Chondrocyte (in vitro differentiated cells): ENCODE results near the gene VPS39. TPM values are rescaled to one million over a fixed set of nuclear protein-coding genes. Genes with fewer than 3 reads are reported as not detected.

Source experiments
- DNase-seq: peaks from one replicate; pipeline ENCODE4 v3.0.0; 2021; ENCODE audit warnings: mixed read lengths, low spot score
- H3K27ac Mint-ChIP-seq: one replicate; pipeline ENCODE4 v1.8.0; 2021; ENCODE audit warnings: mild to moderate bottlenecking, moderate library complexity, mixed read lengths; ENCODE audit not compliant: unreplicated experiment
- H3K27me3 Mint-ChIP-seq: 2 replicates; pipeline ENCODE4 v1.8.0; 2021; ENCODE audit warnings: low read depth, mixed read lengths
- H3K36me3 Mint-ChIP-seq: 2 replicates; pipeline ENCODE4 v1.8.0; 2021; ENCODE audit warnings: low read depth, mixed read lengths
- H3K4me1 Mint-ChIP-seq: 2 replicates; pipeline ENCODE4 v1.8.0; 2021; ENCODE audit warnings: low read depth, mild to moderate bottlenecking, mixed read lengths
- H3K4me3 Mint-ChIP-seq: one replicate; pipeline ENCODE4 v1.8.0; 2021; ENCODE audit warnings: mild to moderate bottlenecking, moderate library complexity, mixed read lengths; ENCODE audit not compliant: unreplicated experiment
- H3K9me3 Mint-ChIP-seq: 2 replicates; pipeline ENCODE4 v1.8.0; 2021; ENCODE audit warnings: low read depth, mixed read lengths
- CTCF ChIP-seq: fragments of 200-600 bp; sonication (generic); IDR thresholded peaks from 2 replicates; pipeline ENCODE4 v1.5.0; 2021; ENCODE audit warnings: antibody characterized with exemption, mild to moderate bottlenecking, moderate library complexity
- total RNA-seq: library from RNA; stranded (reverse); gene quantifications from 3 replicates; pipeline ENCODE4 v1.2.1, GENCODE V29; 2021

The VPS39 gene
- total RNA-seq, 1 donor from 2014 or later: 53.5 TPM

GRCh38 chr15:42152921-42153698 is 55.0 kb downstream of the VPS39 start:
- Mint-ChIP-seq H3K36me3 (no peaks in the 10 kb centered on the region), H3K27me3 (peaks cover 3% of the 10 kb centered on the region), H3K9me3 (no peaks in the 10 kb centered on the region), H3K4me1 (peaks cover 4% of the 10 kb centered on the region), H3K27ac (no peak overlapping the region), H3K4me3 (no peak overlapping the region)
- DNase-seq: no peak
- TF ChIP-seq CTCF: no peak

- H3K9me3 Mint-ChIP-seq: no peaks in the 10 kb centered on the region
- H3K4me1 Mint-ChIP-seq: peaks cover 4% of the 10 kb centered on the region
- H3K27ac Mint-ChIP-seq: no peak overlapping the region
- no peak for TF ChIP-seq CTCF
- H3K4me3 Mint-ChIP-seq: no peak overlapping the region
- peaks cover 3% of the 10 kb centered on the region for H3K27me3 Mint-ChIP-seq
- H3K36me3 Mint-ChIP-seq: no peaks in the 10 kb centered on the region
- no peak for DNase-seq
Observed at GRCh38 chr15:42152196-42152920, 55.7 kb downstream of the VPS39 start.

GRCh38 chr15:42151736-42152135 is 56.4 kb downstream of the VPS39 start:
- Mint-ChIP-seq H3K27ac (no peak overlapping the region), H3K27me3 (peaks cover 3% of the 10 kb centered on the region), H3K9me3 (no peaks in the 10 kb centered on the region), H3K4me3 (no peak overlapping the region), H3K36me3 (no peaks in the 10 kb centered on the region), H3K4me1 (peaks cover 4% of the 10 kb centered on the region)
- TF ChIP-seq CTCF: no peak
- DNase-seq: no peak

GRCh38 chr15:42151141-42151561 is 57.0 kb downstream of the VPS39 start:
- Mint-ChIP-seq H3K27ac (no peak overlapping the region), H3K4me1 (peaks cover 4% of the 10 kb centered on the region), H3K9me3 (no peaks in the 10 kb centered on the region), H3K36me3 (no peaks in the 10 kb centered on the region), H3K4me3 (no peak overlapping the region), H3K27me3 (peaks cover 3% of the 10 kb centered on the region)
- no peak for TF ChIP-seq CTCF
- DNase-seq: no peak

- DNase-seq: no peak
- Mint-ChIP-seq H3K36me3 (no peaks in the 10 kb centered on the region), H3K4me3 (no peak overlapping the region), H3K27ac (no peak overlapping the region), H3K9me3 (no peaks in the 10 kb centered on the region), H3K4me1 (peaks cover 4% of the 10 kb centered on the region), H3K27me3 (peaks cover 5% of the 10 kb centered on the region)
- no peak for TF ChIP-seq CTCF
Observed at GRCh38 chr15:42150219-42150970, 57.7 kb downstream of the VPS39 start.
